OCI-LY7 (cell line): ENCODE measurements around the gene TRIM69. TPM values are rescaled to one million over a fixed set of nuclear protein-coding genes. Genes with fewer than 3 reads are reported as not detected.

Experiments used
- BruUV-seq: library from RNA; stranded (reverse); fragments of 400-500 nt; replicated peaks from 2 replicates; lab custom pipeline; 2021; lab: Mats Ljungman, UMichigan
- CTCF ChIA-PET: fragments of 300-600 bp; sonication (Branson Sonifier 250); formaldehyde crosslinking; loops from one replicate; lab custom pipeline; 2022; ENCODE audit warnings: antibody characterized with exemption; ENCODE audit not compliant: unreplicated experiment; lab: Charles Lee
- POLR2A ChIA-PET: fragments of 300-600 bp; sonication (Branson Sonifier 250); formaldehyde crosslinking; loops from one replicate; lab custom pipeline; 2022; ENCODE audit warnings: antibody characterized with exemption; lab: Charles Lee
- DNase-seq: peaks from one replicate; pipeline ENCODE4 v3.0.0-alpha.2; 2015; ENCODE audit warnings: low spot score
- H2AFZ ChIP-seq: fragments of 200-600 bp; sonication (generic), shearing (Covaris generic); 2 replicates; pipeline ENCODE4 v1.6.1; 2014; ENCODE audit warnings: mild to moderate bottlenecking, antibody characterized with exemption, low read length, moderate library complexity
- H3K27ac ChIP-seq: fragments of 200-600 bp; sonication (generic); 2 replicates; pipeline ENCODE4 v1.5.1; 2014; ENCODE audit warnings: mixed run types, low read depth, mild to moderate bottlenecking, moderate library complexity, low read length, inconsistent platforms; ENCODE audit not compliant: poor library complexity, severe bottlenecking
- H3K36me3 ChIP-seq: fragments of 200-600 bp; sonication (generic); 2 replicates; pipeline ENCODE4 v1.6.1; 2014; ENCODE audit warnings: mild to moderate bottlenecking, antibody characterized with exemption, low read length, moderate library complexity, mixed read lengths; ENCODE audit not compliant: insufficient read depth
- H3K4me1 ChIP-seq: fragments of 200-600 bp; sonication (generic); 2 replicates; pipeline ENCODE4 v1.5.1; 2014; ENCODE audit warnings: mild to moderate bottlenecking, low read length; ENCODE audit not compliant: insufficient read depth, poor library complexity, severe bottlenecking
- H3K4me2 ChIP-seq: fragments of 200-600 bp; sonication (generic); 2 replicates; pipeline ENCODE4 v1.6.1; 2014; ENCODE audit warnings: mild to moderate bottlenecking, low read length
- H3K4me3 ChIP-seq: fragments of 200-600 bp; sonication (generic); 2 replicates; pipeline ENCODE4 v1.5.1; 2014; ENCODE audit warnings: mild to moderate bottlenecking, low read depth, low read length; ENCODE audit not compliant: poor library complexity, severe bottlenecking
- H3K79me2 ChIP-seq: fragments of 200-600 bp; sonication (generic); 2 replicates; pipeline ENCODE4 v1.6.1; 2016; ENCODE audit warnings: low read depth, mild to moderate bottlenecking, low read length, moderate library complexity, mixed read lengths; ENCODE audit not compliant: insufficient read depth
- H3K9me2 ChIP-seq: fragments of 200-600 bp; sonication (generic); 2 replicates; pipeline ENCODE4 v1.6.1; 2016; ENCODE audit warnings: mild to moderate bottlenecking, low read length, mixed read lengths; ENCODE audit not compliant: insufficient read depth
- H3K9me3 ChIP-seq: fragments of 200-600 bp; sonication (generic); 2 replicates; pipeline ENCODE4 v1.6.1; 2014; ENCODE audit warnings: mild to moderate bottlenecking, mixed run types, low read length, mixed read lengths
- H4K20me1 ChIP-seq: fragments of 200-600 bp; sonication (generic); 2 replicates; pipeline ENCODE4 v1.6.1; 2014; ENCODE audit warnings: mild to moderate bottlenecking, antibody characterized with exemption, low read length, moderate library complexity, mixed read lengths; ENCODE audit not compliant: insufficient read depth
- EZH2phosphoT487 ChIP-seq: fragments of 200-600 bp; sonication (generic); IDR thresholded peaks from 2 replicates; pipeline ENCODE4 v1.6.1; 2018; ENCODE audit warnings: low read depth, borderline replicate concordance, mild to moderate bottlenecking, mixed run types, antibody characterized with exemption, low read length, moderate library complexity, mixed read lengths
- intact Hi-C: fragments of 100-400 bp; cut with micrococcal nuclease; formaldehyde crosslinking; loops from one replicate; pipeline ENCODE4 v1.10.0; 2022; ENCODE audit not compliant: unreplicated experiment
- total RNA-seq, 2 experiments: library from RNA; depleted of rRNA in 1 of 2; stranded (reverse); fragments of >200 nt in 1 of 2; shearing (Covaris generic) in 1 of 2; gene quantifications; 2 replicates each; pipeline ENCODE4 v1.2.3, GENCODE V29; 2014 to 2022
- TF ChIP-seq, protein P1 (sequence below): fragments of 200-600 bp; sonication (generic); conservative IDR thresholded peaks from 2 replicates; pipeline ENCODE4 v1.5.1; 2014; ENCODE audit warnings: mild to moderate bottlenecking, antibody characterized with exemption, low read length, moderate library complexity, mixed read lengths

The TRIM69 gene
- total RNA-seq, 2 experiments from 2014 or later: 16.3 to 33.7 TPM

DNA sequence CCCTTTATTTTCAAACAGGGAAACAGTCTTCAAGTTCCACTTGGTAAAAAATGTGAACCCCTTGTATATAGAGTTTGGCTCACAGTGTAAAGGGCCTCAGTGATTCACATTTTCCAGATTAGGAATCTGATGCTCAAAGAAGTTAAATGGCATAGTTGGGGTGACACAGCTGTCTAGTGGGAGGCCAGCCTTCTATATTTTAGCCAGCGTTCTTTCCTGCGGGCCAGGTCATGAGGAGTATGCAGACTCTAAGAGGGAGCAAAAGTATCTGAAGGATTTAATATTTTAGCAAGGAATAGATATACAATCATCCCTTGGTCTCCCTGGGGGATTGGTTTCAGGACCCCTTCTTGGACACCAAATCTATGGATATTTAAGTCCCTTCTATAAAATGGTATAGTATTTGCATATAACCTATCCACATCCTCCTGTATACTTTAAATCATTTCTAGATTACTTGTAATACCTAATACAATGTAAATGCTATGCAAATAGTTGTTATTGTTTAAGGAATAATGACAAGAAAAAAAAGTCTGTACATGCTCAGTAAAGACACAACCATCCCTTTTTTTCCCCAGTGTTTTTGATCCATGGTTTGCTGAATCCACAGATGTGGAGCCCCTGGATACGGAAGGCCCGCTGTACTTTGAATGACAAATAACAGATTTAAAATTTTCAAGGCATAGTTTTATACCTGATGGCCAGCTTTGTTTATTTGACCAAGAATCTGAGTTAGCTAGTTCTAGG, 18.0 kb upstream of the TRIM69 start:
- Histone ChIP-seq H3K9me2 (no peaks in the 10 kb centered on the region), H3K9me3 (no peaks in the 10 kb centered on the region; the same call in 1 of the 2 replicates), H3K36me3 (peaks cover 69% of the 10 kb centered on the region), H4K20me1 (peaks cover 26% of the 10 kb centered on the region), H3K27ac (peak overlapping the region; percentile 85), H2AFZ (no peak overlapping the region), H3K4me3 (no peak overlapping the region), H3K79me2 (peaks cover 33% of the 10 kb centered on the region), H3K4me1 (peaks cover 87% of the 10 kb centered on the region), H3K4me2 (peak overlapping the region; percentile 37; the same call in 1 of the 2 replicates)
- POLR2A ChIA-PET: interaction anchor here (0.7 to 9.5 kb wide), 2 partner anchors 11 to 18 kb away, joined by 3 to 116 read pairs; partner anchors contain the start of gene TRIM69
- CTCF ChIA-PET: no interaction called here
- intact Hi-C loops: no loop called here
- no peak for DNase-seq
- TF ChIP-seq, protein P1, sequence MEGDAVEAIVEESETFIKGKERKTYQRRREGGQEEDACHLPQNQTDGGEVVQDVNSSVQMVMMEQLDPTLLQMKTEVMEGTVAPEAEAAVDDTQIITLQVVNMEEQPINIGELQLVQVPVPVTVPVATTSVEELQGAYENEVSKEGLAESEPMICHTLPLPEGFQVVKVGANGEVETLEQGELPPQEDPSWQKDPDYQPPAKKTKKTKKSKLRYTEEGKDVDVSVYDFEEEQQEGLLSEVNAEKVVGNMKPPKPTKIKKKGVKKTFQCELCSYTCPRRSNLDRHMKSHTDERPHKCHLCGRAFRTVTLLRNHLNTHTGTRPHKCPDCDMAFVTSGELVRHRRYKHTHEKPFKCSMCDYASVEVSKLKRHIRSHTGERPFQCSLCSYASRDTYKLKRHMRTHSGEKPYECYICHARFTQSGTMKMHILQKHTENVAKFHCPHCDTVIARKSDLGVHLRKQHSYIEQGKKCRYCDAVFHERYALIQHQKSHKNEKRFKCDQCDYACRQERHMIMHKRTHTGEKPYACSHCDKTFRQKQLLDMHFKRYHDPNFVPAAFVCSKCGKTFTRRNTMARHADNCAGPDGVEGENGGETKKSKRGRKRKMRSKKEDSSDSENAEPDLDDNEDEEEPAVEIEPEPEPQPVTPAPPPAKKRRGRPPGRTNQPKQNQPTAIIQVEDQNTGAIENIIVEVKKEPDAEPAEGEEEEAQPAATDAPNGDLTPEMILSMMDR: no peak
- no peak for TF ChIP-seq EZH2phosphoT487
- BruUV-seq: no TSS peak

DNA sequence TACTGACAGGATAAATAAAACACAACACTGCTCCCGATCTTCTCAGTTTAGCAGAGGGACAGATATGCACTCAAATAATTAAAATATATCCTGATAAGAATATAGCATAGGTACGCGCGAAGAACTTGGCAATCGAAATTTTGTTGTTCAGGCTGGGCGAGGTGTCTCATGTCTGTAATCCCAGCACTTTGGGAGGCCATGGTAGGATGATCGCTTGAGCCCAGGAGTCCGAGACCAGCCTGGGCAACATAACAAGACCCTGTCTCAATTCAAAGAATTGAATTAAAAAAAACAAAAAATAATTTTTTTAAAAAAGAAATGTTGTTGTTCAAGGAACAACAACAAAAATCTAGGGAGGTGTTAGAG, 17.4 kb upstream of the TRIM69 start:
- ChIA-PET CTCF (no interaction called here), POLR2A (interaction anchor here (0.7 kb wide), 1 partner anchor 17 kb away, joined by 3 read pairs; the partner anchor contains the start of gene TRIM69)
- intact Hi-C loops: no loop called here
- peaks cover 87% of the 10 kb centered on the region for H3K4me1 ChIP-seq
- H4K20me1 ChIP-seq: peaks cover 21% of the 10 kb centered on the region
- no peaks in the 10 kb centered on the region; the same call in 1 of the 2 replicates for H3K9me3 ChIP-seq
- no TSS peak for BruUV-seq
- H3K79me2 ChIP-seq: peaks cover 28% of the 10 kb centered on the region
- no peak for DNase-seq
- H3K36me3 ChIP-seq: peaks cover 63% of the 10 kb centered on the region
- TF ChIP-seq, protein P1: no peak
- TF ChIP-seq EZH2phosphoT487: no peak
- peak overlapping the region; percentile 85 for H3K27ac ChIP-seq
- no peak overlapping the region for H3K4me3 ChIP-seq
- H3K4me2 ChIP-seq: peak overlapping the region; percentile 37
- no peak overlapping the region for H2AFZ ChIP-seq
- H3K9me2 ChIP-seq: no peaks in the 10 kb centered on the region
